ENCODE results near the gene RFX2.
A peak's percentile ranks its signal among the peaks of the same experiment; 100 is the strongest.
"Not testable (repeated sequence)": the region's sequence is repeated elsewhere in the genome, so short reads cannot be mapped to it uniquely, and the experiment has no call there.

Gene RFX2

GRCh38 chr19:6032381-6032780 lies 77.9 kb downstream of the RFX2 start:
- in situ Hi-C loops (cut with HindIII; ENCODE audit: low pct_unique_long_range_greater_than_20kb, low sequenced_read_pairs): no loop called here
- no peak for DNase-seq (ENCODE audit: low read depth in 1 of 2, low spot score in 1 of 2)
- TF ChIP-seq JUND (IDR thresholded peaks at IDR 0.05; ENCODE audit: low read depth): no peak

- DNase-seq (ENCODE audit: low read depth in 1 of 2, low spot score in 1 of 2): no peak
- no peak for TF ChIP-seq JUND (IDR thresholded peaks at IDR 0.05; ENCODE audit: low read depth)
- in situ Hi-C loops (cut with HindIII; ENCODE audit: low pct_unique_long_range_greater_than_20kb, low sequenced_read_pairs): no loop called here
Measured at GRCh38 chr19:6030214-6030507, 80.1 kb downstream of the RFX2 start.

GRCh38 chr19:6026390-6027227 lies 83.7 kb downstream of the RFX2 start:
- no peak for TF ChIP-seq JUND (IDR thresholded peaks at IDR 0.05; ENCODE audit: low read depth)
- in situ Hi-C loops (cut with HindIII; ENCODE audit: low pct_unique_long_range_greater_than_20kb, low sequenced_read_pairs): no loop called here
- DNase-seq (ENCODE audit: low read depth in 1 of 2, low spot score in 1 of 2): no peak

- DNase-seq (ENCODE audit: low read depth in 1 of 2, low spot score in 1 of 2); in situ Hi-C loops (cut with HindIII; ENCODE audit: low pct_unique_long_range_greater_than_20kb, low sequenced_read_pairs): not testable (repeated sequence)
Measured at GRCh38 chr19:6024756-6025155, 85.5 kb downstream of the RFX2 start.

GRCh38 chr19:6023936-6024335 lies 86.4 kb downstream of the RFX2 start:
- no peak for DNase-seq (ENCODE audit: low read depth in 1 of 2, low spot score in 1 of 2)
- TF ChIP-seq JUND (IDR thresholded peaks at IDR 0.05; ENCODE audit: low read depth): no peak
- in situ Hi-C loops (cut with HindIII; ENCODE audit: low pct_unique_long_range_greater_than_20kb, low sequenced_read_pairs): no loop called here

GRCh38 chr19:6023085-6023682 lies 87.1 kb downstream of the RFX2 start:
- no peak for DNase-seq (ENCODE audit: low read depth in 1 of 2, low spot score in 1 of 2)
- no peak for TF ChIP-seq JUND (IDR thresholded peaks at IDR 0.05; ENCODE audit: low read depth)
- in situ Hi-C loops (cut with HindIII; ENCODE audit: low pct_unique_long_range_greater_than_20kb, low sequenced_read_pairs): no loop called here

- in situ Hi-C loops (cut with HindIII; ENCODE audit: low pct_unique_long_range_greater_than_20kb, low sequenced_read_pairs): no loop called here
- TF ChIP-seq JUND (IDR thresholded peaks at IDR 0.05; ENCODE audit: low read depth): no peak
Measured at GRCh38 chr19:6022570-6023064, 87.7 kb downstream of the RFX2 start.

GRCh38 chr19:6021878-6022569 lies 88.3 kb downstream of the RFX2 start:
- in situ Hi-C loops (cut with HindIII; ENCODE audit: low pct_unique_long_range_greater_than_20kb, low sequenced_read_pairs): no loop called here

More at GRCh38 chr19:6022570-6023064, 87.7 kb downstream of the RFX2 start:
- DNase-seq (ENCODE audit: low read depth in 1 of 2, low spot score in 1 of 2): no peak

GRCh38 chr19:6020972-6021805 lies 89.1 kb downstream of the RFX2 start:
- in situ Hi-C loops (cut with HindIII; ENCODE audit: low pct_unique_long_range_greater_than_20kb, low sequenced_read_pairs): no loop called here
- TF ChIP-seq JUND (IDR thresholded peaks at IDR 0.05; ENCODE audit: low read depth): no peak
- DNase-seq (ENCODE audit: low read depth in 1 of 2, low spot score in 1 of 2): peak in 1 of 2 experiments; percentile 68

More at GRCh38 chr19:6021878-6022569, 88.3 kb downstream of the RFX2 start:
- no peak for TF ChIP-seq JUND (IDR thresholded peaks at IDR 0.05; ENCODE audit: low read depth)
- DNase-seq (ENCODE audit: low read depth in 1 of 2, low spot score in 1 of 2): peak; percentile 61 to 80

- no peak for TF ChIP-seq JUND (IDR thresholded peaks at IDR 0.05; ENCODE audit: low read depth)
- DNase-seq (ENCODE audit: low read depth in 1 of 2, low spot score in 1 of 2): peak; percentile 70 to 84
- in situ Hi-C loops (cut with HindIII; ENCODE audit: low pct_unique_long_range_greater_than_20kb, low sequenced_read_pairs): no loop called here
Measured at GRCh38 chr19:6020166-6020882, 90.0 kb downstream of the RFX2 start.

- DNase-seq (ENCODE audit: low read depth in 1 of 2, low spot score in 1 of 2): no peak
- in situ Hi-C loops (cut with HindIII; ENCODE audit: low pct_unique_long_range_greater_than_20kb, low sequenced_read_pairs): no loop called here
Measured at GRCh38 chr19:6018786-6019185, 91.5 kb downstream of the RFX2 start.

GRCh38 chr19:6017576-6017975 lies 92.7 kb downstream of the RFX2 start:
- in situ Hi-C loops (cut with HindIII; ENCODE audit: low pct_unique_long_range_greater_than_20kb, low sequenced_read_pairs): no loop called here

More at GRCh38 chr19:6018786-6019185, 91.5 kb downstream of the RFX2 start:
- no peak for TF ChIP-seq JUND (IDR thresholded peaks at IDR 0.05; ENCODE audit: low read depth)

More at GRCh38 chr19:6017576-6017975, 92.7 kb downstream of the RFX2 start:
- TF ChIP-seq JUND (IDR thresholded peaks at IDR 0.05; ENCODE audit: low read depth): no peak
- no peak for DNase-seq (ENCODE audit: low read depth in 1 of 2, low spot score in 1 of 2)

Measured in T47D (cell line).